ENCODE data around the gene TMEM164.

- TF ChIP-seq CTCF (conservative IDR thresholded peaks at IDR 0.05 in 1 of 2, IDR thresholded peaks at IDR 0.05 in 1 of 2; ENCODE audit: extremely low read depth in 1 of 2, insufficient read depth in 1 of 2, low read depth in 1 of 2, low read length in 2 of 2), result peak; percentile 59 to 61
- TF ChIP-seq EZH2 (IDR thresholded peaks at IDR 0.05; ENCODE audit: borderline replicate concordance, low read length), result no peak
These were observed 142.9 kb downstream of the TMEM164 start for GRCh38 chrX:110145854-110146253.

Measured in mammary epithelial cell (primary cell).